A673 (cell line): ENCODE data around the gene GAB2. TPM values are rescaled to one million over a fixed set of nuclear protein-coding genes. Genes with fewer than 3 reads are reported as not detected.
"Not testable (repeated sequence)": the region's sequence is repeated elsewhere in the genome, so short reads cannot be mapped to it uniquely, and the experiment has no call there.

Experiments used
- BruUV-seq: library from RNA; stranded (reverse); fragments of 400-500 nt; replicated peaks from 2 replicates; lab custom pipeline; 2021; lab: Mats Ljungman, UMichigan
- CTCF ChIA-PET: fragments of 300-600 bp; sonication (Branson Sonifier 250); formaldehyde crosslinking; loops from one replicate; lab custom pipeline; 2022; ENCODE audit warnings: antibody characterized with exemption; lab: Charles Lee
- POLR2A ChIA-PET: fragments of 300-600 bp; sonication (Branson Sonifier 250); formaldehyde crosslinking; loops from one replicate; lab custom pipeline; 2022; ENCODE audit warnings: antibody characterized with exemption; ENCODE audit not compliant: low non-redundant PET; lab: Charles Lee
- DNase-seq: peaks from one replicate; pipeline ENCODE4 v3.0.0-alpha.2; 2015; ENCODE audit warnings: low spot score
- H3K27ac ChIP-seq: fragments of 200-600 bp; sonication (generic); 2 replicates; pipeline ENCODE4 v1.5.1; 2016; ENCODE audit warnings: mixed run types, low read depth, mild to moderate bottlenecking, mixed read lengths, antibody characterized with exemption, low read length; ENCODE audit not compliant: poor library complexity, severe bottlenecking
- H3K27me3 ChIP-seq: fragments of 200-600 bp; sonication (generic); replicated peaks from 2 replicates; pipeline ENCODE4 v1.6.1; 2017; ENCODE audit warnings: mixed run types, low read depth, mild to moderate bottlenecking, mixed read lengths, antibody characterized with exemption, low read length; ENCODE audit not compliant: insufficient read depth, poor library complexity
- H3K36me3 ChIP-seq: fragments of 200-600 bp; sonication (generic); 2 replicates; pipeline ENCODE4 v1.6.1; 2016; ENCODE audit warnings: mixed run types, mild to moderate bottlenecking, mixed read lengths, antibody characterized with exemption, low read length; ENCODE audit not compliant: insufficient read depth, poor library complexity, severe bottlenecking
- H3K4me1 ChIP-seq: fragments of 200-600 bp; sonication (generic); 2 replicates; pipeline ENCODE4 v1.6.1; 2017; ENCODE audit warnings: mixed run types, mild to moderate bottlenecking, mixed read lengths, antibody characterized with exemption, low read length; ENCODE audit not compliant: insufficient read depth, poor library complexity, severe bottlenecking
- H3K4me3 ChIP-seq: fragments of 200-600 bp; sonication (generic); 2 replicates; pipeline ENCODE4 v1.5.1; 2016; ENCODE audit warnings: low read depth, mixed run types, mild to moderate bottlenecking, mixed read lengths, low read length; ENCODE audit not compliant: poor library complexity, severe bottlenecking
- H3K9me3 ChIP-seq: fragments of 200-600 bp; sonication (generic); 2 replicates; pipeline ENCODE4 v1.6.1; 2016; ENCODE audit warnings: mixed run types, low read depth, mild to moderate bottlenecking, mixed read lengths, antibody characterized with exemption, low read length; ENCODE audit not compliant: poor library complexity, severe bottlenecking
- CTCF ChIP-seq: fragments of 300-800, 200-600 bp; sonication (generic); conservative IDR thresholded peaks from 2 replicates; pipeline ENCODE4 v1.5.1; 2017; ENCODE audit warnings: low read depth, mild to moderate bottlenecking, antibody characterized with exemption, low read length, moderate library complexity, mixed read lengths
- EZH2 ChIP-seq: fragments of 200-600 bp; sonication (generic); IDR thresholded peaks from 2 replicates; pipeline ENCODE4 v1.6.1; 2017; ENCODE audit warnings: borderline replicate concordance, low read depth, mild to moderate bottlenecking, mixed read lengths, antibody characterized with exemption, low read length; ENCODE audit not compliant: poor library complexity, severe bottlenecking
- intact Hi-C: fragments of 100-400 bp; cut with micrococcal nuclease; formaldehyde crosslinking; loops from one replicate; pipeline ENCODE4 v1.10.0; 2022; ENCODE audit not compliant: unreplicated experiment
- total RNA-seq: library from RNA; stranded (reverse); gene quantifications from 2 replicates; pipeline ENCODE4 v1.2.3, GENCODE V29; 2021

Gene GAB2
- total RNA-seq, 1 experiment from 2014 or later: 21.5 TPM

GRCh38 chr11:78177216-78177615 is 240.4 kb downstream of the GAB2 start:
- ChIA-PET CTCF (no interaction called here), POLR2A (no interaction called here)
- DNase-seq: no peak

DNA sequence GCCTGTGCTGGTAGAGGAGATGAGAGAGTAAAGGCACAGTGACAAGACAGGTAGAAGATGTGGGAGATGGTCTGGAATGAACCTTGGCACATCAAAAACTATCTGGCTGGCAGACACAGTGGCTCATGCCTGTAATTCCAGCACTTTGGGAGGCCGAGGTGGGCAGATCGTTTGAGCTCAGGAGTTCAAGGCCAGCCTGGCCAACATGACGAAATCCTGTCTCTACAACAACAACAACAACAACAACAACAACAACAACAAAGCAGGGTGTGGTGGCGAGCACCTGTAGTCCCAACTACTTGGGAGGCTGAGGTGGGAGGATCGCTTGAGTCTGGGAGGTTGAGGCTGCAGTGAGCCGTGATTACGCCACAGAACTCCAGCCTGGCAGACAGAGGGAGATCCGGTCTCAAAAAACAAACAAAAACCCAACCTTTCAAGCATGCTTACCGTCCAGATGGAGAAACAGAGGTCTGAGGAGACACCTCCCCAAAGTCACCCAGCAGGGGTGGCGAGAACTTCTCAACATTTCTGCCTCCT is 240.9 kb downstream of the GAB2 start:
- no peaks in the 10 kb centered on the region for H3K27me3 ChIP-seq
- CTCF ChIA-PET: no interaction called here
- no peak for DNase-seq
- no peaks in the 10 kb centered on the region for H3K4me1 ChIP-seq
- H3K27ac ChIP-seq: no peak overlapping the region
- TF ChIP-seq EZH2 (no peak), CTCF (no peak)
- intact Hi-C loops: no loop called here
- H3K4me3 ChIP-seq: no peak overlapping the region
- BruUV-seq: no TSS peak
- POLR2A ChIA-PET: no interaction called here
- H3K9me3 ChIP-seq: no peaks in the 10 kb centered on the region
- H3K36me3 ChIP-seq: no peaks in the 10 kb centered on the region

More at GRCh38 chr11:78177216-78177615, 240.4 kb downstream of the GAB2 start:
- H3K36me3 ChIP-seq: no peaks in the 10 kb centered on the region
- no peaks in the 10 kb centered on the region for H3K27me3 ChIP-seq
- H3K4me1 ChIP-seq: no peaks in the 10 kb centered on the region
- no peaks in the 10 kb centered on the region for H3K9me3 ChIP-seq
- TF ChIP-seq EZH2 (no peak), CTCF (no peak)
- BruUV-seq: no TSS peak
- intact Hi-C loops: no loop called here
- no peak overlapping the region for H3K4me3 ChIP-seq
- no peak overlapping the region for H3K27ac ChIP-seq

DNA sequence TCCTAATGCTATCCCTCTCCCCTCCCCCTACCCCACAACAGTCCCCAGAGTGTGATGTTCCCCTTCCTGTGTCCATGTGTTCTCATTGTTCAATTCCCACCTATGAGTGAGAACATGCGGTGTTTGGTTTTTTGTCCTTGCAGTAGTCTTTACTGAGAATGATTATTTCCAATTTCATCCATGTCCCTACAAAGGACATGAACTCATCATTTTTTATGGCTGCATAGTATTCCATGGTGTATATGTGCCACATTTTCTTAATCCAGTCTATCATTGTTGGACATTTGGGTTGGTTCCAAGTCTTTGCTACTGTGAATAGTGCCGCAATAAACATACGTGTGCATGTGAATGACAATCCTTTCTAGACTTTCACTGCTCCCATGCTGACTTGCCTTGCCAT is 241.8 kb downstream of the GAB2 start:
- POLR2A ChIA-PET, H3K9me3 ChIP-seq, CTCF ChIA-PET, intact Hi-C loops, DNase-seq, BruUV-seq, H3K27me3 ChIP-seq, H3K27ac ChIP-seq, H3K36me3 ChIP-seq, H3K4me3 ChIP-seq, H3K4me1 ChIP-seq: not testable (repeated sequence)

- no peak for DNase-seq
- no peak overlapping the region for H3K27ac ChIP-seq
- no peaks in the 10 kb centered on the region for H3K27me3 ChIP-seq
- TF ChIP-seq CTCF (no peak), EZH2 (no peak)
- intact Hi-C loops: no loop called here
- POLR2A ChIA-PET: no interaction called here
- no TSS peak for BruUV-seq
- no peaks in the 10 kb centered on the region for H3K36me3 ChIP-seq
- CTCF ChIA-PET: no interaction called here
- no peaks in the 10 kb centered on the region for H3K4me1 ChIP-seq
- no peaks in the 10 kb centered on the region for H3K9me3 ChIP-seq
- H3K4me3 ChIP-seq: no peak overlapping the region
These were observed 245.7 kb downstream of the GAB2 start for GRCh38 chr11:78171951-78172350.
